GM18517 (cell line): ENCODE data around the gene IZUMO4.
"Not testable (repeated sequence)": the region's sequence is repeated elsewhere in the genome, so short reads cannot be mapped to it uniquely, and the experiment has no call there.

ENCODE experiments used
- ATAC-seq: cut with Tn5 transposase; IDR thresholded peaks from one replicate; pipeline ENCODE4 v1.9.1; 2021; ENCODE audit warnings: mild to moderate bottlenecking, moderate library complexity; ENCODE audit not compliant: unreplicated experiment

Gene IZUMO4

GRCh38 chr19:2122251-2122650 lies 25.5 kb downstream of the IZUMO4 start:
- no peak for ATAC-seq

DNA sequence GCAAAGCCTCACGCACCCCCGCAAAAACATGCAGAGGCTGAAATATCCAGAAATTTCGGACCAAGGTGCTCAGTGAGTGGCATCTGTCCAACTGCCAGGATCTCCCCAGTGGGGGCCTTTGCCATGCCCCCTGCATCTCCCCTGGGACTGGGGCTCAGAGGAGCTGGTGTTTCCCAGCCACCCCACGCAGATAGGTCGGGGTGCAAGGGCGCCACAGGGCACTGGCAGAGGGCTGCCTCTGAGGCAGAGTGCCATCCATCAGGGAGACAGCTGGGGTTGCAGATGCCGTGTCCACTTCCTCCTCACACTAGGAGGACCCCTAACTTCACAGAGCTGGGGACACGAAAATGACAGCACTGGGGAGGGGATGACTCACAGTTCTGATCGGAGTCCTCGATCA lies 26.3 kb downstream of the IZUMO4 start:
- ATAC-seq: no peak

GRCh38 chr19:2123682-2124387 lies 27.1 kb downstream of the IZUMO4 start:
- no peak for ATAC-seq

DNA sequence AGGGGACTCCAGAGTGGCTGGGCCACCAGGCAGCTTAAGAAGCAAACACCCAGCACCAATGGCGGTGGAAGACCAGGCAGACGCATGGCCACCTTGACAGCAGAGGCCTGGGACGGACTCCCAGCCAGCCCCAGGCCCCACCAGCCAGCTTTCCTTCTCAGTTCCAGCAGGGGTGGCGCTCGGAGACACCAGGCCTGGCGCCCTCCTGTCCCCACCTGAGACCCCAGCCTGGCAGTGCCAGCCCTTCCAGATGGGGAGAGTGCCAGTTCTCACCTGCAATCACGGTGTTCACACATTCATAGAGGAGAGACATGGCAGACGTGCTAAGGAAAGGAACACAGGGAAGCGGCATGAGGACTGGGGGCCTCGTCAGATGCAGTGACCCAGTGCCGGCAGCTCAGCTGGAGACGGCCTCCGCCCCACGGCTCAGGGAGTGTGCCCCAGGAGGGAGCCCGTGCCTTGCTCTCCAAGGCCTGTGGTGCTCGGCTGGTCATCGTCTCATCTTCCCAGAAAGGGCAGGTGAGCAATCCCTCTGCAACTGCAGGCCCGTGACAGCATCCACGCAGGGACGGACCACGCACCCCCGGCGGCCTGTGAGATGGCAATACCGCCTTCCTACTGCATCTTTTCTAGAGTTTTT lies 30.3 kb downstream of the IZUMO4 start:
- no peak for ATAC-seq

DNA sequence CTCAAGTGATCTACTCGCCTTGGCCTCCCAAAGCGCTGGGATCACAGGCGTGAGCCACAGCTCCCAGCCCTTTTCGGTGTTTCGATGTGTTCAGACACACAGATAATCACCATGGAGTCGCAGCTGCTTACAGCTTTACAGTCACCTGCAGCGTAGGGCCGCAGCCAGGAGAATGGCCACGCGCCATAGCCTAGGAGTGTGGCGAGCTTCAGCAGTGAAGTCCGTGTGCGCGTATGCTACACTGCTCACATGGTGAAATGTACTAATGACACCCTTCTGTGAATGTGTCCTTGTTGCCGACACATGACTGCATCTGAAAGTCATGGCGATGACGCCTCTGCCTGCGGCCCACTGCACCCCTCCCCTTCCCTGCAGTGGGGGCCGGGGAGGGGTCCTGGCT lies 31.0 kb downstream of the IZUMO4 start:
- ATAC-seq: no peak

- not testable (repeated sequence) for ATAC-seq
Observed at GRCh38 chr19:2128252-2128651, 31.5 kb downstream of the IZUMO4 start.

DNA sequence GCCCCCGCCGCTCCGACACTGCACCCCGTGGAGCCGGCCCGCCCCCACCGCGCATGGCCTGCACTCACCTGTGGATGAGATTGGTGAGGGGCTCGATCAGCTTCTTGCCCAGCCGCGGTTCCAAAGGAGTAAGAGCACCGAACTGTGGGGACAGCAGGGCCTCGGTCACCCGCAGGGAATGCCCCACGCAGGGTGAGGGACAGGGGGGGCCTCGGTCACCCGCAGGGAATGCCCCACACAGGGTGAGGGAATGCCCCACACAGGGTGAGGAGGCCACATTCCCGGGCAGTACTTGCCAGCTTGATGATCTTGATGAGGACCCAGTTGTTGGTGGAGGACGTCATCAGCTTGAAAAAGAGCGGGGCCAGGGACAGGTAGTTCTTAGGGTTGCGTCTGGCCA lies 32.3 kb downstream of the IZUMO4 start:
- ATAC-seq: no peak

- ATAC-seq: no peak
Observed at GRCh38 chr19:2129486-2129885, 32.8 kb downstream of the IZUMO4 start.

- no peak for ATAC-seq
Observed at GRCh38 chr19:2129892-2130770, 33.4 kb downstream of the IZUMO4 start.

GRCh38 chr19:2131012-2131975 lies 34.6 kb downstream of the IZUMO4 start:
- not testable (repeated sequence) for ATAC-seq

- no peak for ATAC-seq
Observed at GRCh38 chr19:2132191-2132590, 35.5 kb downstream of the IZUMO4 start.

- ATAC-seq: no peak
Observed at GRCh38 chr19:2132731-2133490, 36.2 kb downstream of the IZUMO4 start.

- ATAC-seq: no peak
Observed at GRCh38 chr19:2135474-2136402, 39.0 kb downstream of the IZUMO4 start.

GRCh38 chr19:2136796-2137195 lies 40.1 kb downstream of the IZUMO4 start:
- no peak for ATAC-seq

DNA sequence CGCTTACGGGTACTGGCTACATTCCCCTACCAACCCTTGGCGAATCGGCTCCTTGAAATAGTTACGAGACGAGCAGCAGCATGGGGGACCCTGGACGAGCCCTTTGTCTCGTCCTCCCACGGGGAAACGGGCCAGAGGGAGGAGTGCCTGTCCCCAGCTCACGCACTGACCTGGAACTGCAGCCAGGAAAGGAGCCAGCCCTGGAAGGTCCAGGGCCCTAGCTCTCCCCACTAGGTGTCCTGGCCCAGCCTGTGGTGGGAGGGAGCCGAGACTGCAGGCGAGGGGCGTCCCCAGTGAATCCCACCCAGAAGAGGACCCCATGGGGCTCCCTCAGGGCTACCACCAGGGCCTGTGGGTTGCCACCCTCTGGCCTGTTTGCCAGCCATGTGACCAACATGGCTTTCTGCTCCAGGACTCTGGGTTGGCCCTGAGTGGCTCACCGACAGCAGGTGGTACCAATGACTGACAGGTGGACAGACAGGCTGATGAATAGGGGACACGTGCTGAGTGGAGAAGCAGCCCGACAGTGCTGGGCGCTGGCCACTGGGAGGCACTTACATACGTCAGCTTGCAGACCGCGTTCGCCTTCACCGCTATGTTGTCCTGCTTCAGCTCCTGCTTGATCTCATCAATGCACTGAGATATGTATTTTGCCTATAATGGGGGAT lies 41.5 kb downstream of the IZUMO4 start:
- ATAC-seq: no peak

DNA sequence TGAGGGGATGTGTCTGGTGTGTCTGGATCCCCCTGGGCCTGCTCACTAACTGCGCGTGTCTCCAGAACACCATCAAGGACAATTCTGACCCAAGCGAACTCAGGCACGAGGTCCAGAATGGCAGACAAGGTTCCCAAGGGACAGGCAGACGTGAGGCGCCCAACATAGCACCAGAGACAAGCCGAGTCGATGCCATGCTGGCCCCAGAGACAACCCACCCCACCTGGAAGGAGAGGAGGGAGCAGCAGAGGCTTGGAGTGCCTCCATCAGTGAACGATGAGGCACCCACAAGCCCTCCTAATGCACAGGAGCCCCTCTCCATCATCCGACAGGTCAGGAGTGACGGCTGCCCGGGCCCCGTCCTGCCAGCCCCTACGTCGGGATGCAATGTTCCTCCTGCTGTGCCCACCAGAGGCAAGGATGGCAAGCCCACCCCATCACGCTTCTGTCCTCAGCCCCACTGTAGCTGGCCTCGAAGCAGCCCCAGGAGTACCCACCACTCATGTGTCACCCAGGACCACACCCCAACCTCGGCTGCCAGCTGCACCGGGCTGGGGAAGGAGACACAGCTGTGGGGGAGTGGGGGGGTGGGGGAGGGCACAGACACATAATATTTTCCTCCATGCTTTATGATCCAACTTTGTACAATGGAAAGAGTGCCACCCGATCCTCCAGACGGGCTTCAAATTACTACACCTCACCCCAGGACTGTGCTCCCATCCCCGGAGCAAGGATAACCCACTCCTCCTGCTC lies 42.8 kb downstream of the IZUMO4 start:
- no peak for ATAC-seq

DNA sequence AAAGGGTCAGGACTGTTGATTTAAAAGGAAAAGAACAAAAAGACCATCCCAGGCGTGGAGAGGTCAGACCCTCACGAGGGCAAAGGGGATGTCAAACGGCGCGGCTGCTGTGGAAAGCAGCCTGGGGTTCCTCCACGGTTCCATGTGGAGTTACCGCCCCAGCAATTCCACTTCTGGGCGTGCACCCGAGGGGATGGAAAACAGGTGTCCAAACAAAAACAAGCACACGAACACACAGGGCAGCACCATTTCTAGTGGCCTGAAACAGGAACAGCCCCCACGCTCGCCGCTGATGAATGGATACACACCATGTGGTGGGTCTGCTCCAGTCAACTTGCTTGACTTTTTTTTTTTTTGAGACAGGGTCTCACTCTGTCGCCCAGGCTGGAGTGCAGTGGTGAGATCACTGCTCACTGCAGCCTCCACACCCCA lies 43.4 kb downstream of the IZUMO4 start:
- ATAC-seq: no peak
